ENCODE results near the gene TCF7L1.

DNA sequence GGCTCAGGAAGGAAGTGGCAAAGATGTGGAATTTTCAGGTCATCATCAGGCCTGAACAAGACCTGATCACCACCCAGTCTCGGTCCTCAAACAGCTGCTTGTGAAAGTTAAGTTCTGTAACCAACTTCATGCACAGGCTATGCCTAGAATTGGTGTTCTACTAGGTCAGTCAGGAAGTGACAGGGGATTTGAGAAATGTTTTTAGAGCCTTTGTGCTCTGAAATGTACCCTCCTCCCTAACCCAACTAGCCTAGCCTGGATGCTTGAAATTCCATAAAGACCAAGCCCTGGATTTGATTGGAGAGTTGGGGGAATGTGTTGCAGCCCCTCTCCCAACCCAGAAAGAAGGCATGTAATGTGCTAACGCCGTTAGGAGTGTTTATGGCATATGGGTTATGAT, 131.3 kb downstream of the TCF7L1 start:
- TF ChIP-seq, protein P1, sequence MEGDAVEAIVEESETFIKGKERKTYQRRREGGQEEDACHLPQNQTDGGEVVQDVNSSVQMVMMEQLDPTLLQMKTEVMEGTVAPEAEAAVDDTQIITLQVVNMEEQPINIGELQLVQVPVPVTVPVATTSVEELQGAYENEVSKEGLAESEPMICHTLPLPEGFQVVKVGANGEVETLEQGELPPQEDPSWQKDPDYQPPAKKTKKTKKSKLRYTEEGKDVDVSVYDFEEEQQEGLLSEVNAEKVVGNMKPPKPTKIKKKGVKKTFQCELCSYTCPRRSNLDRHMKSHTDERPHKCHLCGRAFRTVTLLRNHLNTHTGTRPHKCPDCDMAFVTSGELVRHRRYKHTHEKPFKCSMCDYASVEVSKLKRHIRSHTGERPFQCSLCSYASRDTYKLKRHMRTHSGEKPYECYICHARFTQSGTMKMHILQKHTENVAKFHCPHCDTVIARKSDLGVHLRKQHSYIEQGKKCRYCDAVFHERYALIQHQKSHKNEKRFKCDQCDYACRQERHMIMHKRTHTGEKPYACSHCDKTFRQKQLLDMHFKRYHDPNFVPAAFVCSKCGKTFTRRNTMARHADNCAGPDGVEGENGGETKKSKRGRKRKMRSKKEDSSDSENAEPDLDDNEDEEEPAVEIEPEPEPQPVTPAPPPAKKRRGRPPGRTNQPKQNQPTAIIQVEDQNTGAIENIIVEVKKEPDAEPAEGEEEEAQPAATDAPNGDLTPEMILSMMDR (IDR thresholded peaks at IDR 0.05), result no peak
- no peak for TF ChIP-seq POLR2A (IDR thresholded peaks at IDR 0.05)
